Skeletal muscle tissue (tissue), 2 donors: ENCODE results near the gene NECTIN1. TPM values are rescaled to one million over a fixed set of nuclear protein-coding genes. Genes with fewer than 3 reads are reported as not detected.

Experiments
- small RNA-seq: library from RNA; depleted of rRNA; stranded (forward); fragments of <200 nt; gene quantifications from one replicate; pipeline ENCODE3, GENCODE V24; 2014
- total RNA-seq: library from RNA; depleted of rRNA; stranded (reverse); fragments of >200 nt; gene quantifications from one replicate; pipeline ENCODE4 v1.2.3, GENCODE V29; 2014

Gene NECTIN1
- total RNA-seq, 1 donor from 2014 or later, result 4.2 TPM

Small RNA genes lying within 50 kb of the gene (small RNA-seq; reads per million reads assigned to genes)
- not detected for gene RNU6-1123P
